Vagina (tissue), 2 donors: ENCODE data around the gene WDFY2.

Source experiments
- POLR2A ChIP-seq, 2 donors: fragments of 450-650 bp; IDR thresholded peaks; one replicate each; pipeline ENCODE4 v1.6.1; 2017; ENCODE audit warnings: antibody characterized with exemption in 2 of 2, mild to moderate bottlenecking in 2 of 2, moderate library complexity in 2 of 2
- POLR2AphosphoS5 ChIP-seq, 2 donors: sonication (generic); formaldehyde crosslinking; IDR thresholded peaks; one replicate each; pipeline ENCODE4 v1.9.0; 2017; ENCODE audit warnings: antibody characterized with exemption in 2 of 2, mild to moderate bottlenecking in 2 of 2, low read depth in 1 of 2; ENCODE audit not compliant: insufficient read depth in 1 of 2
- TF ChIP-seq, protein P1 (sequence below), 3 experiments: fragments of 450-650 bp in 2 of 3; fragments of 200-600 bp in 1 of 3; sonication (generic) in 1 of 3; IDR thresholded peaks; one replicate each; pipeline ENCODE4 v1.5.1; 2017 to 2019; ENCODE audit warnings: antibody characterized with exemption in 3 of 3, mild to moderate bottlenecking in 2 of 3, moderate library complexity in 2 of 3

DNA sequence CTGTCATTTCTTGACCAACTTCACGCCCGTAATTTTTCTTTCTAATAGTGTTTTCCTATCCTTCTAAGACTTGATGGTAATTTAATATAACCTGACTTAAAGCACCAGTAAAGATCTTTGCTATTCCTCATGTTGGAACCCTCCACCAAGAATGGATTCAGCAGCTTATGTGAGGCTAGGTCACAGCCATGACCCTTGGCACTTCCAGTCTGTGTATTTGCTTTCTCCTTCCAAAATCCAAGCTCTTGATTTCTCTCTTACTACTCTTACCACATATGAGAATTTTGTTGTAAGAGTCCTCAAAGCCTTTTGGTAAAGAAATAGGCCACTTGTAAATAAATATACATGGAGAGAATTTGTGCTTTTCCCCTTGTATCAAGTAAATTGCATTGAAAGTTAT is 158.3 kb downstream of the WDFY2 start:
- TF ChIP-seq, protein P1, sequence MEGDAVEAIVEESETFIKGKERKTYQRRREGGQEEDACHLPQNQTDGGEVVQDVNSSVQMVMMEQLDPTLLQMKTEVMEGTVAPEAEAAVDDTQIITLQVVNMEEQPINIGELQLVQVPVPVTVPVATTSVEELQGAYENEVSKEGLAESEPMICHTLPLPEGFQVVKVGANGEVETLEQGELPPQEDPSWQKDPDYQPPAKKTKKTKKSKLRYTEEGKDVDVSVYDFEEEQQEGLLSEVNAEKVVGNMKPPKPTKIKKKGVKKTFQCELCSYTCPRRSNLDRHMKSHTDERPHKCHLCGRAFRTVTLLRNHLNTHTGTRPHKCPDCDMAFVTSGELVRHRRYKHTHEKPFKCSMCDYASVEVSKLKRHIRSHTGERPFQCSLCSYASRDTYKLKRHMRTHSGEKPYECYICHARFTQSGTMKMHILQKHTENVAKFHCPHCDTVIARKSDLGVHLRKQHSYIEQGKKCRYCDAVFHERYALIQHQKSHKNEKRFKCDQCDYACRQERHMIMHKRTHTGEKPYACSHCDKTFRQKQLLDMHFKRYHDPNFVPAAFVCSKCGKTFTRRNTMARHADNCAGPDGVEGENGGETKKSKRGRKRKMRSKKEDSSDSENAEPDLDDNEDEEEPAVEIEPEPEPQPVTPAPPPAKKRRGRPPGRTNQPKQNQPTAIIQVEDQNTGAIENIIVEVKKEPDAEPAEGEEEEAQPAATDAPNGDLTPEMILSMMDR (IDR thresholded peaks at IDR 0.05): no peak
- TF ChIP-seq POLR2A (IDR thresholded peaks at IDR 0.05) (no peak), POLR2AphosphoS5 (IDR thresholded peaks at IDR 0.05; ENCODE audit: insufficient read depth in 1 of 2, low read depth in 1 of 2) (no peak)
